Thoracic aorta (tissue), 2 donors: ENCODE data around the gene SMIM44. TPM values are rescaled to one million over a fixed set of nuclear protein-coding genes. Genes with fewer than 3 reads are reported as not detected.
A peak's percentile ranks its signal among the peaks of the same experiment; 100 is the strongest.

Source experiments
- ATAC-seq: fragments of 150-250 bp; one replicate; pipeline ENCODE4 v1.8.0; 2017; ENCODE audit warnings: low read depth; ENCODE audit not compliant: insufficient number of reproducible peaks, low FRiP score
- DNase-seq: peaks from one replicate; pipeline ENCODE4 v3.0.0-alpha.2; 2020; ENCODE audit warnings: low spot score
- H3K27ac ChIP-seq, 2 donors: fragments of 200-600 bp; sonication (generic); 1 replicate in 1 of 2; 2 replicates in 1 of 2; pipeline ENCODE4 v1.5.1; 2016; ENCODE audit warnings: mild to moderate bottlenecking in 2 of 2, moderate library complexity in 2 of 2
- H3K27me3 ChIP-seq: fragments of 200-600 bp; sonication (generic); replicated peaks from 2 replicates; pipeline ENCODE4 v1.6.0; 2016; ENCODE audit warnings: mild to moderate bottlenecking; ENCODE audit not compliant: insufficient read depth
- H3K36me3 ChIP-seq: fragments of 200-600 bp; sonication (generic); one replicate; pipeline ENCODE4 v1.5.1; 2016
- H3K4me1 ChIP-seq, 2 donors: fragments of 200-600 bp; sonication (generic); 1 replicate in 1 of 2; 2 replicates in 1 of 2; pipeline versions ENCODE4 v1.5.1 to v1.6.0; 2016; ENCODE audit warnings: low read depth in 2 of 2, mild to moderate bottlenecking in 1 of 2; ENCODE audit not compliant: control insufficient read depth in 1 of 2
- H3K4me3 ChIP-seq: fragments of 200-600 bp; sonication (generic); 2 replicates; pipeline ENCODE4 v1.5.1; 2016; ENCODE audit warnings: mild to moderate bottlenecking
- H3K9me3 ChIP-seq: fragments of 200-600 bp; sonication (generic); 2 replicates; pipeline ENCODE4 v1.5.1; 2016
- CTCF ChIP-seq: fragments of 200-600 bp; sonication (generic); IDR thresholded peaks from one replicate; pipeline ENCODE4 v1.5.1; 2019; ENCODE audit warnings: antibody characterized with exemption
- total RNA-seq, 2 donors: library from RNA; depleted of rRNA; stranded (reverse); fragments of >200 nt; gene quantifications; one replicate each; pipeline versions ENCODE4 v1.1.0 to v1.2.3, GENCODE V29; 2016

SMIM44 gene
- total RNA-seq, 2 donors from 2014 or later: not detected

- DNase-seq (peak; percentile 91), ATAC-seq (peak; percentile 82)
- H3K27me3 ChIP-seq: no peaks in the 10 kb centered on the region
- H3K36me3 ChIP-seq: peaks cover 36% of the 10 kb centered on the region
- H3K9me3 ChIP-seq: no peaks in the 10 kb centered on the region
- no peak for TF ChIP-seq CTCF
- peaks cover 19 to 50% of the 10 kb centered on the region in 2 donors for H3K4me1 ChIP-seq
- H3K27ac ChIP-seq: peak overlapping the region; percentile 58 to 84
- H3K4me3 ChIP-seq: peak overlapping the region; percentile 69
These were observed 48.3 kb downstream of the SMIM44 start for GRCh38 chr19:3434630-3435553.

- H3K4me3 ChIP-seq: peak overlapping the region; percentile 69
These were observed 49.3 kb downstream of the SMIM44 start for GRCh38 chr19:3433805-3434540.

GRCh38 chr19:3433313-3433712, 49.9 kb downstream of the SMIM44 start:
- peaks cover 28 to 64% of the 10 kb centered on the region in 2 donors for H3K4me1 ChIP-seq
- no peak overlapping the region for H3K4me3 ChIP-seq
- no peaks in the 10 kb centered on the region for H3K27me3 ChIP-seq
- peak overlapping the region; percentile 58 to 84 for H3K27ac ChIP-seq
- DNase-seq (no peak), ATAC-seq (no peak)
- TF ChIP-seq CTCF: no peak
- peaks cover 30% of the 10 kb centered on the region for H3K36me3 ChIP-seq
- H3K9me3 ChIP-seq: no peaks in the 10 kb centered on the region

More at GRCh38 chr19:3433805-3434540, 49.3 kb downstream of the SMIM44 start:
- H3K9me3 ChIP-seq: no peaks in the 10 kb centered on the region
- ATAC-seq: no peak
- H3K4me1 ChIP-seq: peaks cover 23 to 57% of the 10 kb centered on the region in 2 donors
- H3K27ac ChIP-seq: peak overlapping the region; percentile 58 to 84
- H3K36me3 ChIP-seq: peaks cover 34% of the 10 kb centered on the region
- DNase-seq: no peak
- no peaks in the 10 kb centered on the region for H3K27me3 ChIP-seq
- TF ChIP-seq CTCF: no peak

Other genes with a start within 250 kb of the SMIM44 start
- gene NFIC, start 116.9 kb downstream of the SMIM44 start, total RNA-seq: 100 to 1,000 TPM; 178 to 203 TPM
- not detected for gene SMIM24, start 2.9 kb downstream of the SMIM44 start, total RNA-seq
- 10 to 100 TPM; 22.0 to 24.2 TPM for gene DOHH, start 17.2 kb upstream of the SMIM44 start, total RNA-seq
- gene FZR1, start 22.9 kb upstream of the SMIM44 start, total RNA-seq: 10 to 100 TPM; 29.6 to 33.8 TPM
- not detected for gene TEKTIP1, start 55.7 kb upstream of the SMIM44 start, total RNA-seq
- gene MFSD12, start 74.1 kb upstream of the SMIM44 start, total RNA-seq: 100 to 1,000 TPM in 1 of 2 donors, 10 to 100 TPM in 1; 85.6 to 112 TPM
- gene HMG20B, start 89.5 kb upstream of the SMIM44 start, total RNA-seq: 100 to 1,000 TPM in 1 of 2 donors, 10 to 100 TPM in 1; 90.8 to 120 TPM
- 1 to 10 TPM; 1.1 to 1.6 TPM for gene GIPC3, start 102.0 kb upstream of the SMIM44 start, total RNA-seq
- 10 to 100 TPM; 29.4 to 39.1 TPM for gene TBXA2R, start 123.4 kb upstream of the SMIM44 start, total RNA-seq
- gene CACTIN, start 143.3 kb upstream of the SMIM44 start, total RNA-seq: 10 to 100 TPM; 33.4 to 38.0 TPM
- gene PIP5K1C, start 217.0 kb upstream of the SMIM44 start, total RNA-seq: 10 to 100 TPM; 82.6 to 84.5 TPM
- gene TJP3, start 224.9 kb upstream of the SMIM44 start, total RNA-seq: 1 to 10 TPM in 1 of 2 donors, under 1 TPM in 1; 0.41 to 2.1 TPM